GM18907 (cell line): Measurements from ENCODE around the gene EBNA1BP2.
"Not testable (repeated sequence)": the region's sequence is repeated elsewhere in the genome, so short reads cannot be mapped to it uniquely, and the experiment has no call there.

ENCODE experiments used
- ATAC-seq: cut with Tn5 transposase; IDR thresholded peaks from one replicate; pipeline ENCODE4 v1.9.1; 2021; ENCODE audit warnings: mild to moderate bottlenecking, moderate library complexity; ENCODE audit not compliant: unreplicated experiment

Gene EBNA1BP2, protein sequence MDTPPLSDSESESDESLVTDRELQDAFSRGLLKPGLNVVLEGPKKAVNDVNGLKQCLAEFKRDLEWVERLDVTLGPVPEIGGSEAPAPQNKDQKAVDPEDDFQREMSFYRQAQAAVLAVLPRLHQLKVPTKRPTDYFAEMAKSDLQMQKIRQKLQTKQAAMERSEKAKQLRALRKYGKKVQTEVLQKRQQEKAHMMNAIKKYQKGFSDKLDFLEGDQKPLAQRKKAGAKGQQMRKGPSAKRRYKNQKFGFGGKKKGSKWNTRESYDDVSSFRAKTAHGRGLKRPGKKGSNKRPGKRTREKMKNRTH

DNA sequence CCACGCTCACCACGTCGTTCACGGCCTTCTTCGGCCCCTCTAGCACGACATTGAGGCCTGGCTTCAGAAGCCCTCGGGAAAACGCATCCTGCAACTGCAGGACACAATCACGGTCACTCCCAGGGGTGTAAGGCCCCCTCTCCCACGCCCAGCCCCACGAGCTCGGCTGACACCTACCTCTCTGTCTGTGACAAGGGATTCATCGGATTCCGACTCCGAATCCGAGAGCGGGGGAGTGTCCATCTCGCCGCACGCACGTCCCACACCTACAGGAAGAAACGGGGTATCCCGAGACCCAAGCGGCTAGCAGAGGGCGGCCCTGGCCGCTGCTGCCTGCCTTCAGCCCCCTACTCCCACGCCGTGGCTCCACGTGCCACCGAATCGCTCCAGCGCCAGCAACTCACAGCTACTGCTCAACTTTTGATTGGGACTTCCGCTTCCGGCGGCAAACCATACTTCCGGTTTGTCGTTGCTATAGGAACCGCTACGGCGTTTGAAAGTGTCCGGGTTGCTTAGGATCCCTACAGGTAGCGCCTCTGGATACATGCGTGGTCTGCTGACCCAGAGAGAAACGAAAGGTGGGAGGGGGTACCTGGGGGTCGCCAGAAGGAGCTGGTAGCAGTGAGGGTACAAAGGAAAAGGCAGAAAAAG lies at the start of gene EBNA1BP2, which contains the start of gene CFAP57:
Gene EBNA1BP2, minus strand, starts transcription at position 415 of the 651 bp plus-strand sequence. Its CDS starts 172 bp downstream, at position 243.
Gene CFAP57, plus strand, starts transcription at position 455 of the 651 bp plus-strand sequence. CDS start 424 bp downstream, outside the sequence.
- peak; percentile 89 for ATAC-seq

DNA sequence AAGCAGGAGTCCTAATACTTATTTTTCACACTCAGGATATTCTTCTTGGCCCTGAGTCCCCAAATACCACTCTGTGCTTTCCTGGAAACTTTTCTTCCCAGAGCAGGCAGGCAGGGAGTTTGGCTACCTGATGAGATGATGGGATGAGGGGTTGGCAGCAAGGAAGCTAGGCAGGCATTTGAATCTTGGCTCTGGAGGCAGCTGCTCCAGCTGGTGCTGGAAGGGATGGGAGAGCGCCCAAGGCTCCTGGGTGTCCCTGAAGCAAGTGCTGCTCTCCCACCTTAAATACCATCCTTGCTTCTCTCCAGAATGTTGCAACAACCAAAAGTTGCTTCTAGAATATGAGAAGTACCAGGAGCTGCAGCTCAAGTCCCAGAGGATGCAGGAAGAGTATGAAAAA lies 49.7 kb upstream of the EBNA1BP2 start:
- no peak for ATAC-seq

DNA sequence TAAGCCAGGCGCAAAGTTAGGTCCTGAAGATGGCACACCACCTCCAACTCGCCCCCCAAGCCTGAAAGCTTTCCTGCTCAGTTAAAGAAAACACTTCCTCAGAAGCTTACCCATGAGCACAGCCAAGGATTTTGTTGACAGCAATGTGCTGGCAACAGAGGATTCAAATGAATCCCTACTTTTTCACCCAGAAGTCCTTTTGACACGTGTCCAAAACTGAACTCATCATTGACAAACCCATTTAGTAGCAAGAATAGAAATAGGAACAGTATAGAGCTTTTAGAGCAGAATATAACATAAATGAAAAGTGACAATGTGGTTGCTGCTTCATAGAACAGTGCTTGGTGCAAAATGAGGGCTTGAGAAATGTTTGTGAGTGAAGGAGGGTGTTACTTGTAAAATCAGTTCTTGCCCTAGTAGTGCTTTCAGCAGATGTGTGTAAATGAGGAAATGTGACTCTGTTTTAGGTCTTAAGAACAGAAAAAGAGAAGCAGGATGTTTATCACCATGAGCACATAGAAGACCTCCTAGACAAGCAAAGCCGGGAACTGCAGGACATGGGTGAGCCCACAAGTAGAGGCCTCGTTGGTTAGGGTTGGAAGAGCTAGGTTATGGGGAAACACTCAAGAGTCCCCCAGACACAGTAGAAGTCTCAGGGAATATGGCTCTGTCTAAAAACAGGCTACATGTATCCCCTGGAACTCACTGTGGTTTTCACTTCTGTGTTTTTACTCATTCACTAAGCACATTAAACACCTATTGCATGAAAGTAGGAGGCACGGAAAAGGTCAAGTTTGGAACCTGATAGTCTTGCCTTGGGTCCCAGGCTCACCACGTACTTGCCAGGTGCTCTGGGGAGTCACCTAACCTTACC lies 49.1 kb upstream of the EBNA1BP2 start:
- ATAC-seq, result peak; percentile 65

- no peak for ATAC-seq
Measured at GRCh38 chr1:43217747-43218146, 45.7 kb upstream of the EBNA1BP2 start.

DNA sequence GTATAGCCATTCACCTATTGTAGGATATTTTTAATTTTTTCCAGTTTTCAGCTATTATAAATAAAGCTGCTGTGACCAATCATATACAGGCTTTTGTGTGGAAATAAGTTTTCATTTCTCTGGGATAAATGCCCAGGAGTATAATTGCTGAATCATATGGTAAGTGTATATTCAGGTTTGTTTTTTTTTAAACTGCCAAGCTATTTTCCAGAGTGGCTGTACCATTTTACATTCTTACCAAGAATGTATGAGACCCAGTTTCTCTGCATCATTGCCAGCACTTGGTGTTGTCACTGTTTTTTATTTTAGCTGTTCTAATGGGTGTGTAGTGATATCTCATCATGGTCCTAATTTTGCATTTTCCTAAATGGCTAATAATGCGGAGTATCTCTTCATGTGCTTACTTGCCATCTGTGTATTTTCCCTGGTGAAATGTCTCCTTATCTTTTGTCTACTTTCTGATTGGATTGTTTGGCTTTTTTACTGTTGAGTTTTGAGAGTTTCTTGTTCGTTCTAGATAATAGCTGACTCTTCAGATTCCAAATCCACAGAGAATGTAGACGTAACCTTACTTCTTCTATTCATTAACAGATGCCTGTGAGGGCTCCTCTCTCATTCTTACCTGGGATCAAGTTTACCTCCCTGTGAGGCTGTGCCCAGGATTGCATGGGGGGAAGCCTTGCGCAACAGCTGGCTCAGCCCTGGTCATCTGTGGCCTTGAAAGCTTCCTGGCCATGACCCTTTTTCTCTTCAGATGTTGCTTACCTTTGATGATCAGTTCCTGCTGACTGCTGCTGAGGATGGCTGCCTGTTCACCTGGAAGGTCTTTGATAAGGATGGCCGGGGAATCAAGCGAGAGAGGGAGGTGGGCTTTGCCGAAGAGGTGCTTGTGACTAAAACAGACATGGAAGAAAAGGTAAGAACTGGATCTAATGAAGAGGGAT lies 42.7 kb upstream of the EBNA1BP2 start:
- no peak for ATAC-seq

- ATAC-seq, result not testable (repeated sequence)
Measured at GRCh38 chr1:43208277-43208676, 36.2 kb upstream of the EBNA1BP2 start.

DNA sequence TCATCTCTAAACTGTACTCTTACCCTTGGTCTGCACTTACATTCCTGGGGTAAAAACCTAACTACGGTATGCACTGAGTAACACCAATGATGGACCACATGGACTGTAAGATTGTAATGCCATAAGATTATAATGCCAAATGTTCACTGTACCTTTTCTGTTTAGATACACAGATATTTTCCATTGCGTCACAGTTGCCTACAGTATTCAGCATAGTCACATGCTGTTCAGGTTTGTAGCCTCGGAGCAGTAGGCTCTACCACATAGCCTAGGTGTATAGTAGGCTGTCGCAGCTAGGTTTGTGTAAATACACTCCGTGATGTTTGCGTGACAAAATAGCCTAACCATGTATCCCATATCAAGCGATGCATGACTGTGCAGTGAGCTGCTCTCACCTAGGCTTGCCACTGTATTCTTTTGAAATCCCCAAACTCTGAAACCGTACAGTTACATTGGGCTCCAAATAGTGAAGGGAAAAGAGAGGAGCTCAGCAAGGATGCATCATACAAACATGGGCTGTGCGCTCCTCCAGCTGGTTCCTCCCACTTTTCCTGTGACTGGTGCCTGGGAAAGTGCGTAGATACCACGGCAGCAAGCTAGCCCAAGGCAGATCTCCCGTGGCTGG lies 35.3 kb upstream of the EBNA1BP2 start:
- ATAC-seq, result no peak

GRCh38 chr1:43206600-43207228 lies 34.6 kb upstream of the EBNA1BP2 start:
- no peak for ATAC-seq

DNA sequence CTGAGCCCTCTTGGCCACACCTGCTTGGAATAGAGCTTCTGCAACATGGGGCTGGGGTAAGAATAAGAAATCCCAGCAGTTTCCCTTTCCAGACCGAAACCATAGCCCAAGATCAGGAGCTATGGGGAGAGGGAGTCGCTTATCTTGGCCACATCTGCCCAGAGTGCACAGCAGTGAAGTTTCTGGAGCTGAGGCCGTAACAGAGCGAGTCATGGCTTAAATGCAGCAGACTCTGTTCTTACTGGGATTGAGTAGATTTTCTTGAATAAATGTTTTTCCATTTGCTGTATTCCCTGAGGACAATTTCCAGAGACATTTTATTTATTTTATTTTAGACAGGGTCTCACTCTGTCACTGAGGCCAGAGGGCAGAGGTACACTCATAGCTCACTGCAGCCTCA lies 33.6 kb upstream of the EBNA1BP2 start:
- no peak for ATAC-seq

DNA sequence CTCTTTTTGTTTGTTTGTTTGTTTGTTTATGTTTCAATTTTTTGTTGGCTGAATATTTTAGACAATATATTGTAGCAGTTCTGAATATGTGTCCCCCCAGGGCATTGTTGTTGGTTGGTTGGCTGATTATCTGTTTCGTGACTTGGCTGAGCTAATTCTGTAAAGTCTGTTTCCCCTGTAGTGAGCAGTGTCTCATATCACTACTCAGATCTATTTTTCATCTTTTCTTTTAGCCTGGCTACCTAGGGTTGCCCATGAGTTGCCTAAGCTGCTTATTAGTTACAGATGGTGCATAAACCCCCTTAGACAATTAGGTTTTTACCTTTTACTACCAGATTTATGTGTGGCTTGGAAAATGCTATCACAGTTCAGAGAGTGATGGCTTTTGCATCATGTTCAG lies 32.3 kb upstream of the EBNA1BP2 start:
- no peak for ATAC-seq

DNA sequence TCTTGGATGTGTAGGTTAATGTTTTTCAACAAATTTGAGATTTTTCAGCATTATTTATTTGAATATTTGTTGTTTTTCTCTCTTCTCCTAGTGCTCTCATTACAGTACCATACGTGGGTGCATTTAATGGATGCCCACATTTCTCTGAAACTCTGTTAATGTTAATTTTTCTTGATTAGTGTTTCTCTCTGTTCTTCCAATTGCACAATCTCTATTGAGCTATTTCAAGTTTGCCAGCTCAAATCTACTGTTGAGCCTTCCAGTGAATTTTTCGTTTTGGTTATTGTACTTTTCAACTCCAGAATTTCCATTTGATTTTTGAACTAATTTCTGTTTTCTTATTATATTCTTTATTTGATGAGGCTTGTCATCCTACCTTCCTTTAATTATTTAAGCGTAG lies 31.8 kb upstream of the EBNA1BP2 start:
- ATAC-seq, result no peak

GRCh38 chr1:43199093-43199726 lies 27.1 kb upstream of the EBNA1BP2 start:
- ATAC-seq, result peak; percentile 81

- no peak for ATAC-seq
Measured at GRCh38 chr1:43197343-43198127, 25.4 kb upstream of the EBNA1BP2 start.

- ATAC-seq, result no peak
Measured at GRCh38 chr1:43194509-43194908, 22.4 kb upstream of the EBNA1BP2 start.

GRCh38 chr1:43188106-43188505 lies 16.0 kb upstream of the EBNA1BP2 start:
- ATAC-seq, result no peak

DNA sequence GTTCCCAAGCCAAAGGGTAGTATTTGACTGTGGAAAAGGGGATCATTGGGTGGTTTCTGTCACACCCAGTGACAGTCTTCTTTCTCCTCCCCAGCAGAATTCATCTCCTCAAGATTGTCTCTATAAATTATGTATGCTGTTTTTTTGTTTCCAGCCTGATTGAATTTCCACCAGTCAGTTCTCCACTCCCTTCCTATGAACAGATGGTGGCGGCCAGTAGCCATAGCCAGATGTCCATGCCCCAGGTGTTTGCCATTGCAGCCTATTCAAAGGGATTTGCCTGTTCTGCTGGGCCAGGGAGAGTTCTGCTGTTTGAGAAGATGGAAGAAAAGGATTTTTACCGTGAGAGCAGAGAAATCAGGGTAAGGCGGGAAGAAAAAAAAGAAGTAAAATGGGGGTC lies 12.9 kb upstream of the EBNA1BP2 start:
- ATAC-seq, result no peak

DNA sequence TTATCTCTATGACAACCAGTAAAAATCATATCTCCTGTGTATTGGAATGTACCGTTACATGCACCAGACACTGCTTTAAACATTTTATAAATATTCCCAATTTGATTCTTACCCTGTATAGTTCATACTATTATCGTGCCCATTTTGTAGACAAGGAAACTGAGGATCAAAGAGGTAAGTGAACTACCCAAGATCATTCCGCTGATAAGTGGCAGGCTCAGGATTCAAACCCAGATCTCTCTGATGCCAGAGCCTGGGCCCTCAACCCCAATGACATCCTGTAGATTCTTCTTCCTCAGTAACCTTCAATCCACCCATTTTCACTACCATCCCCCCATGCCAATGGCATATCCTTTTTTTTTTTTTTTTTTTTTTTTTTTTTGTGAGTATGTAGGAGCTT lies 12.3 kb upstream of the EBNA1BP2 start:
- ATAC-seq, result no peak

DNA sequence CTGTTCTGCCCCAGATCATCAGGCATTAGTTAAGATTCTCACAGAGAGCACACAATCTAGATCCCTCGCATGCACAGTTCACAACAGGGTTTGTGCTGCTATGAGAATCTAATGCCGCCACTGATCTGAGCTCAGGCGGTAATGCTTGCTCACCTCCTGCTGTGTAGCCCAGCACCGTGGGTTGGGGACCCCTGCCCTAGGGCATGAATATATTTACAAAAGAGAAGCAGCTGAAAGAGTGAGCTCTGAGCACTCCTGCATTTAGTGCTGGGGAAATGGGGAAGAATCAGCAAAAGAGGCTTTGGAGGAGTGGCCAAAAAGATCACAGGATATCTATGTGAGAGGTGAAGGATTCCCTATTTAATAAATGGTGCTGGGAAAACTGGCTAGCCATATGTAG lies 5.6 kb upstream of the EBNA1BP2 start:
- ATAC-seq, result no peak
